Lung (tissue), 12 donors: ENCODE data around the gene FADS1. TPM values are rescaled to one million over a fixed set of nuclear protein-coding genes. Genes with fewer than 3 reads are reported as not detected.
A peak's percentile ranks its signal among the peaks of the same experiment; 100 is the strongest.

ENCODE experiments used
- ATAC-seq: fragments of 200-7000 bp; cut with Tn5 transposase; one replicate; pipeline ENCODE4 v1.9.1; 2020; ENCODE audit warnings: moderate number of reproducible peaks; ENCODE audit not compliant: insufficient read depth, low FRiP score
- DNase-seq, 3 donors: peaks; one replicate each; pipeline ENCODE4 v3.0.0-alpha.2; 2013 to 2017
- H3K27ac ChIP-seq, 2 donors: one replicate each; pipeline ENCODE4 v1.5.1; 2013; ENCODE audit warnings: mild to moderate bottlenecking in 2 of 2, moderate library complexity in 2 of 2, control low read depth in 1 of 2, inconsistent platforms in 1 of 2, low read depth in 1 of 2, low read length in 1 of 2
- H3K27me3 ChIP-seq, 3 donors: one replicate each; pipeline ENCODE4 v1.5.1; 2013; ENCODE audit warnings: low read length in 2 of 3; ENCODE audit not compliant: control insufficient read depth in 3 of 3, insufficient read depth in 3 of 3
- H3K36me3 ChIP-seq, 4 donors: one replicate each; pipeline ENCODE4 v1.5.1; 2013; ENCODE audit warnings: low read length in 4 of 4, mild to moderate bottlenecking in 1 of 4, moderate library complexity in 1 of 4; ENCODE audit not compliant: control insufficient read depth in 4 of 4, insufficient read depth in 4 of 4
- H3K4me1 ChIP-seq, 5 donors: one replicate each; pipeline ENCODE4 v1.5.1; 2013; ENCODE audit warnings: low read length in 5 of 5, mild to moderate bottlenecking in 2 of 5, moderate library complexity in 1 of 5; ENCODE audit not compliant: control insufficient read depth in 5 of 5, insufficient read depth in 5 of 5
- H3K4me3 ChIP-seq: one replicate; pipeline ENCODE4 v1.5.1; 2013; ENCODE audit warnings: mild to moderate bottlenecking, control low read depth, moderate library complexity
- H3K9ac ChIP-seq, 2 donors: one replicate each; pipeline ENCODE4 v1.5.1; 2013; ENCODE audit warnings: low read length in 2 of 2, control low read depth in 1 of 2; ENCODE audit not compliant: insufficient read depth in 1 of 2
- H3K9me3 ChIP-seq, 4 donors: one replicate each; pipeline ENCODE4 v1.5.1; 2013; ENCODE audit warnings: low read length in 3 of 4, mild to moderate bottlenecking in 1 of 4, moderate library complexity in 1 of 4; ENCODE audit not compliant: control insufficient read depth in 4 of 4, insufficient read depth in 3 of 4
- CTCF ChIP-seq: IDR thresholded peaks from 2 replicates; pipeline ENCODE4 v1.5.1; 2012; ENCODE audit warnings: mild to moderate bottlenecking; ENCODE audit errors: control extremely low read depth, extremely low read depth
- WGBS, 2 donors: extraction: QIAGEN DNeasy Blood & Tissue Kit; methylation state at CpG; one replicate each; pipeline ENCODE4 v1.1.7; 2013; 5-methylcytosine and 5-hydroxymethylcytosine counted together
- polyA plus RNA-seq, 2 donors: library from polyadenylated mRNA; stranded (reverse); fragments of 200-250 nt; gene quantifications; one replicate each; pipeline ENCODE4 v1.2.1, GENCODE V29; 2013
- total RNA-seq, 2 donors: library from RNA; depleted of rRNA in 1 of 2; stranded (reverse); fragments of >200 nt in 1 of 2; gene quantifications; one replicate each; pipeline ENCODE4 v1.2.1, GENCODE V29; 2014 to 2021
- donor health status: control.
- donor health status: control.
- donor health status: Bipolar disorder and iron deficiency.
- donor health status: healthy.
- donor health status: DM: yes; HTN: yes; CAD: no.

The FADS1 gene
- total and polyA plus RNA-seq, 4 donors, result 35.1 to 102 (median 45.0) TPM

GRCh38 chr11:61764606-61765260, 52.1 kb downstream of the FADS1 start:
- peaks cover 0 to 27% (median 2%) of the 10 kb centered on the region in 5 donors for H3K4me1 ChIP-seq
- DNase-seq (no peak), ATAC-seq (no peak)
- H3K4me3 ChIP-seq, result no peak overlapping the region
- H3K27ac ChIP-seq, result no peak overlapping the region
- WGBS, 2 donors, result 49 to 75% methylated on average over 19 to 22 of the region's 22 CpGs
- TF ChIP-seq CTCF, result no peak
- H3K36me3 ChIP-seq, result no peaks in the 10 kb centered on the region
- no peaks in the 10 kb centered on the region for H3K27me3 ChIP-seq
- no peaks in the 10 kb centered on the region for H3K9me3 ChIP-seq
- H3K9ac ChIP-seq, result no peak overlapping the region

GRCh38 chr11:61763930-61764605, 52.7 kb downstream of the FADS1 start:
- Histone ChIP-seq H3K4me3 (no peak overlapping the region), H3K4me1 (peaks cover 0 to 21% (median 2%) of the 10 kb centered on the region in 5 donors), H3K27me3 (no peaks in the 10 kb centered on the region), H3K36me3 (no peaks in the 10 kb centered on the region), H3K9me3 (no peaks in the 10 kb centered on the region), H3K9ac (no peak overlapping the region), H3K27ac (peak overlapping the region in 1 of 2 donors; percentile 48)
- DNase-seq (no peak), ATAC-seq (no peak)
- WGBS, 2 donors, result 62 to 77% methylated on average over 23 of the region's 23 CpGs
- TF ChIP-seq CTCF, result no peak

GRCh38 chr11:61762798-61763197, 54.0 kb downstream of the FADS1 start:
- DNase-seq (no peak), ATAC-seq (no peak)
- no peaks in the 10 kb centered on the region for H3K9me3 ChIP-seq
- WGBS, 2 donors, result 44 to 48% methylated on average over 15 of the region's 15 CpGs
- no peak overlapping the region for H3K9ac ChIP-seq
- H3K27ac ChIP-seq, result no peak overlapping the region
- H3K36me3 ChIP-seq, result no peaks in the 10 kb centered on the region
- H3K4me3 ChIP-seq, result no peak overlapping the region
- TF ChIP-seq CTCF, result no peak
- H3K27me3 ChIP-seq, result no peaks in the 10 kb centered on the region
- H3K4me1 ChIP-seq, result peaks cover 0 to 11% (median 0%) of the 10 kb centered on the region in 5 donors
